Mucosa of descending colon (tissue), 3 donors: ENCODE data around the gene CCDC149. TPM values are rescaled to one million over a fixed set of nuclear protein-coding genes. Genes with fewer than 3 reads are reported as not detected.

ENCODE experiments used
- ATAC-seq: fragments of 200-7000 bp; cut with Tn5 transposase; one replicate; pipeline ENCODE4 v1.9.1; 2020; ENCODE audit warnings: mild to moderate bottlenecking, moderate library complexity
- DNase-seq, 3 donors: peaks; one replicate each; pipeline ENCODE4 v3.0.0-alpha.2; 2020
- H3K36me3 ChIP-seq: fragments of 200-600 bp; one replicate; pipeline ENCODE4 v1.8.0; 2021; ENCODE audit warnings: low read depth, mild to moderate bottlenecking
- H3K4me1 ChIP-seq: fragments of 200-600 bp; one replicate; pipeline ENCODE4 v1.8.0; 2021; ENCODE audit warnings: low read depth, mild to moderate bottlenecking
- H3K4me3 ChIP-seq: fragments of 200-600 bp; one replicate; pipeline ENCODE4 v1.8.0; 2021; ENCODE audit warnings: mild to moderate bottlenecking
- H3K9me3 ChIP-seq: fragments of 200-600 bp; one replicate; pipeline ENCODE4 v1.8.0; 2021; ENCODE audit warnings: mild to moderate bottlenecking
- intact Hi-C, 2 donors: fragments of 100-400 bp; cut with DNase I in 1 of 2; cut with micrococcal nuclease in 1 of 2; formaldehyde crosslinking; loops; one replicate each; pipeline versions ENCODE4 v1.11.0 to v1.11.1; 2022; cut with DNase I, micrococcal nuclease
- total RNA-seq, 3 donors: library from RNA; stranded (reverse); fragmentation: NEBNext Ultra II Directional in 2 of 3; extraction: Animal tissue kit (Norgen Biotek cat#: 25700) in 2 of 3; gene quantifications; one replicate each; pipeline versions ENCODE4 v1.2.1 to v1.2.4, GENCODE V29; 2021 to 2023
- TF ChIP-seq, protein P1 (sequence below): fragments of 200-600 bp; IDR thresholded peaks from one replicate; pipeline ENCODE4 v1.8.0; 2022; ENCODE audit warnings: antibody characterized with exemption, mild to moderate bottlenecking
- donor health status: DM: no; HTN: no; CAD: no; lungs with moderate emphysema.
- donor health status: DM: no; HTN: no; CAD: no.
- donor health status: DM: no; HTN: yes; CAD: no.

The CCDC149 gene
- total RNA-seq, 3 donors from 2014 or later = 14.1 to 23.7 (median 14.2) TPM

DNA sequence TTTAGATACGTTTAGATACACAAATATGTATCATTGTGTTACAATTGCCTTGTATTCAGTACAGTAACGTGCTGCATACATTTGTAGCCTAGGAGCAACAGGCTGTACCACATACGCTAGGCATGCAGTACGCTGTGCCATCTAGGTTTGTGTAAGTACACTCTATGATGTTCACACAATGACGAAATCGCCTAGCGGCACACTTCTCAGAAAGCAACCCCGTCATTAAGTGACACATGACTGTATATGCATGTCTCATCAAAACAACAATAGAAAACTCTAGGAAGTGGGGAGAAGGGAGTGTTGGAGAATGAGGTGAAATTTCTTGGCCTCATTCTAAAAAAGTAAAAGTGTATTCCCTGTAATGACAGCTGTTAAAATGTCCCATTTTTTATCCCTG lies 32.7 kb downstream of the CCDC149 start:
- TF ChIP-seq, protein P1, sequence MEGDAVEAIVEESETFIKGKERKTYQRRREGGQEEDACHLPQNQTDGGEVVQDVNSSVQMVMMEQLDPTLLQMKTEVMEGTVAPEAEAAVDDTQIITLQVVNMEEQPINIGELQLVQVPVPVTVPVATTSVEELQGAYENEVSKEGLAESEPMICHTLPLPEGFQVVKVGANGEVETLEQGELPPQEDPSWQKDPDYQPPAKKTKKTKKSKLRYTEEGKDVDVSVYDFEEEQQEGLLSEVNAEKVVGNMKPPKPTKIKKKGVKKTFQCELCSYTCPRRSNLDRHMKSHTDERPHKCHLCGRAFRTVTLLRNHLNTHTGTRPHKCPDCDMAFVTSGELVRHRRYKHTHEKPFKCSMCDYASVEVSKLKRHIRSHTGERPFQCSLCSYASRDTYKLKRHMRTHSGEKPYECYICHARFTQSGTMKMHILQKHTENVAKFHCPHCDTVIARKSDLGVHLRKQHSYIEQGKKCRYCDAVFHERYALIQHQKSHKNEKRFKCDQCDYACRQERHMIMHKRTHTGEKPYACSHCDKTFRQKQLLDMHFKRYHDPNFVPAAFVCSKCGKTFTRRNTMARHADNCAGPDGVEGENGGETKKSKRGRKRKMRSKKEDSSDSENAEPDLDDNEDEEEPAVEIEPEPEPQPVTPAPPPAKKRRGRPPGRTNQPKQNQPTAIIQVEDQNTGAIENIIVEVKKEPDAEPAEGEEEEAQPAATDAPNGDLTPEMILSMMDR = no peak
- Histone ChIP-seq H3K9me3 (no peaks in the 10 kb centered on the region), H3K36me3 (no peaks in the 10 kb centered on the region), H3K4me3 (no peak overlapping the region), H3K4me1 (no peaks in the 10 kb centered on the region)
- ATAC-seq (no peak), DNase-seq (no peak)
- intact Hi-C loops = no loop called here

DNA sequence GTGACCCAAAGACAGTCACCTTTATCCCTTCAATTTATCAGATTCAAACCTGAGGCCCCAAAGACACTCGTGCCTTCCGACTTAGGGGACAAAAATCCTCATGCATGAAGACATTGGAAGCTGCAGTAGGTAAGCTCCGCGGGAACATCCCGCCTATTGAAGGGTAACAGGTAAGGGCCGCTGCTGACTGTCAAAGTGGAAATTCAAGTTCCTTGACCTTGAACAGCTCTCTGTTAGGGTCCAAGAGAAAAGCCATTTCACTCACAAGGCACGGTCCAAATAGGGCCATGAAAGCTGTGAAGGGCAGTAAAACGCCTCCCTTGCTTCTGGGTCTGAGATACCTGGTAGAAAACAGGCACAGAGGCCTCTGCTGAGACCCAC lies 34.2 kb downstream of the CCDC149 start:
- no peaks in the 10 kb centered on the region for H3K9me3 ChIP-seq
- no peak for DNase-seq
- H3K36me3 ChIP-seq = no peaks in the 10 kb centered on the region
- ATAC-seq = no peak
- intact Hi-C loops = no loop called here
- no peak overlapping the region for H3K4me3 ChIP-seq
- TF ChIP-seq, protein P1 = no peak
- H3K4me1 ChIP-seq = no peaks in the 10 kb centered on the region

DNA sequence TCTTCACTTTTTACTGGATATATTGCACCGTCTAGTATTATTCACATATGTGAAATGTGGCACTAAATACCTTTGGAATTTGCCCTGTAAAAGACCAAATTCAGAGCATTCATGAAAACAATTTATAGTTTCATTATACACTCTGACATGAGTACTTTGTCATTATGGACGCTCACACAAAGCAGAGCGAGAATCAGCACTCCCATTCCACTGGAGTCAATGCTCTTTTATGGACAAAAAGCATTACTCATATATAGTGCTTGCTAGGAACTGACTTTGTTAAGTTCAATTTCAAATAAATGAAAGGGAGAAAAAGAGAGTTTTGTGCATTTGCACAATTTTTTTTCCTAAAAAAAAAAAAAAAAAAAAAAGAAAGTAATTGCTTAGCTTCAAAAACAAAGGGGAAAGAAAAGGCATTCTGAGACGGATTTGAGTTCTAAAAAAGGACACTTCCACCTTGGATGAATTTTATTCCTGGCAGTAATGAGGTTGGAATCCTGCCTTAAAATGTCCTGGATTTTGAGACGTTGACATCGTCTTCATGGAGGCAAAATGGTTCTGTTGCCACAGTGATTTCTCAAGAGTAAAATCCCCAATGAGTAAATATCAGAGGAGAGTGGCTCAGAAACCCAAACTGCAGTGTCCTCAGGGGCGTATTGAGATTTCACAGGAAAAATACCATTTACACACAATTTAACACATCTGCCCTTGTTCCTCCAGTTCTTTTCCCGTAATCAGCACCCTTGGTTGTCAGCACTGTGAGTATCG lies 34.8 kb downstream of the CCDC149 start:
- Histone ChIP-seq H3K4me1 (no peaks in the 10 kb centered on the region), H3K36me3 (no peaks in the 10 kb centered on the region), H3K9me3 (no peaks in the 10 kb centered on the region), H3K4me3 (no peak overlapping the region)
- ATAC-seq (no peak), DNase-seq (no peak)
- TF ChIP-seq, protein P1 = no peak
- intact Hi-C loops = no loop called here

DNA sequence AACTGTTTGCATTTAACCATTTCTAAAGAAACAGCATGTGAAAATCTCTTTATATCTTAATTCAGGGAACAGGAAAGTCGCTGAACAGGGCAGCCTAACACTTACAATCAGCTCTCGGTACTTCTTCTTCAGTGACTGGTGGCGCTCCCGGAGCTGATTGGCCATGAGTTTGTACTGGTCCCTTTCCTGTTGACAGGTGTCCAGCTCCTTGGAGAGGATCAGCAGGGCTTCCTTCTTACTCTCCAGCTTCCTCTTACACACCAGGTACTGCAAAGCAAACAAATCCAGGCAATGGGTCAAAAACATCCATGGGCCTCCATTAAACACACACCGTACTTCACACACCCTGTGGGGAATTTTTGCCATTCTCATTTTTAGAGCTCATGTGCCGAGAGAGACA lies 36.4 kb downstream of the CCDC149 start:
- Histone ChIP-seq H3K4me3 (no peak overlapping the region), H3K36me3 (no peaks in the 10 kb centered on the region), H3K9me3 (no peaks in the 10 kb centered on the region), H3K4me1 (no peaks in the 10 kb centered on the region)
- ATAC-seq = no peak
- DNase-seq = no peak
- TF ChIP-seq, protein P1 = no peak
- intact Hi-C loops = no loop called here

DNA sequence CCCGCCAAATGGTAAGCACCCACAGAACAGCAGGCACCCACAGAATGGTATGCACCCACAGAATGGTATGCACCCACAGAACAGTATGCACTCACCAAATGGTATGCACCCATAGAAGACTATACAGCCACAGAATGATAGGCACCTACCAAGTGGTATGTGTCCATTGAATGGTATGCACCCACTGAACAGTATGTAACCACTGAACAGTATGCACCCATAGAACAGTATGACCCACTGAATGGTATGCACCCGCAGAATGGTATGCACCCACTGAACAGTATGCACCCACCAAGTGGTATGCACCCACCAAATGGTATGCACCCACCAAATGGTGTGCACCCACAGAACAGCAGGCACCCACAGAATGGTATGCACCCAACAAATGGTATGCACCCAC lies 40.1 kb downstream of the CCDC149 start:
- Histone ChIP-seq H3K4me1 (no peaks in the 10 kb centered on the region), H3K9me3 (no peaks in the 10 kb centered on the region), H3K4me3 (no peak overlapping the region), H3K36me3 (no peaks in the 10 kb centered on the region)
- intact Hi-C loops = no loop called here
- ATAC-seq = no peak
- DNase-seq = no peak
- TF ChIP-seq, protein P1 = no peak
